Suprapubic skin (tissue), 4 donors: ENCODE measurements around the gene CLSTN2. TPM values are rescaled to one million over a fixed set of nuclear protein-coding genes. Genes with fewer than 3 reads are reported as not detected.

Source experiments
- DNase-seq, 2 donors: peaks; one replicate each; pipeline ENCODE4 v3.0.0-alpha.2; 2019; ENCODE audit warnings: low spot score in 2 of 2
- H3K27ac ChIP-seq: fragments of 200-600 bp; sonication (generic); one replicate; pipeline ENCODE4 v1.5.1; 2019
- H3K27me3 ChIP-seq: fragments of 200-600 bp; sonication (generic); one replicate; pipeline ENCODE4 v1.5.1; 2019
- H3K36me3 ChIP-seq: fragments of 200-600 bp; sonication (generic); one replicate; pipeline ENCODE4 v1.5.1; 2019
- H3K4me1 ChIP-seq: fragments of 200-600 bp; sonication (generic); one replicate; pipeline ENCODE4 v1.5.1; 2019
- H3K4me3 ChIP-seq: fragments of 200-600 bp; sonication (generic); one replicate; pipeline ENCODE4 v1.5.1; 2019; ENCODE audit warnings: mild to moderate bottlenecking
- H3K9me3 ChIP-seq: fragments of 200-600 bp; sonication (generic); one replicate; pipeline ENCODE4 v1.5.1; 2019
- CTCF ChIP-seq, 2 donors: fragments of 200-600 bp in 1 of 2; fragments of 450-650 bp in 1 of 2; sonication (generic) in 1 of 2; IDR thresholded peaks; one replicate each; pipeline ENCODE4 v1.5.1; 2016 to 2019; ENCODE audit warnings: antibody characterized with exemption in 2 of 2, mild to moderate bottlenecking in 1 of 2, moderate library complexity in 1 of 2
- EP300 ChIP-seq: sonication (generic); formaldehyde crosslinking; IDR thresholded peaks from one replicate; pipeline ENCODE4 v1.6.1; 2017; ENCODE audit warnings: antibody characterized with exemption
- POLR2A ChIP-seq, 2 donors: fragments of 450-650 bp; IDR thresholded peaks; one replicate each; pipeline ENCODE4 v1.6.1; 2017; ENCODE audit warnings: antibody characterized with exemption in 2 of 2, mild to moderate bottlenecking in 2 of 2, moderate library complexity in 2 of 2
- POLR2AphosphoS5 ChIP-seq, 3 donors: sonication (generic); formaldehyde crosslinking; IDR thresholded peaks; one replicate each; pipeline ENCODE4 v1.6.1; 2017; ENCODE audit warnings: antibody characterized with exemption in 3 of 3
- WGBS: methylation state at CpG from one replicate; pipeline ENCODE4 v1.1.5; 2018; 5-methylcytosine and 5-hydroxymethylcytosine counted together
- total RNA-seq, 4 donors: library from RNA; depleted of rRNA; stranded (reverse); fragments of >200 nt; gene quantifications; one replicate each; pipeline ENCODE4 v1.1.0, GENCODE V29; 2016

CLSTN2 gene
- total RNA-seq, 4 donors from 2014 or later = 4.3 to 14.1 (median 7.4) TPM

- Histone ChIP-seq H3K27ac (no peak overlapping the region), H3K27me3 (no peaks in the 10 kb centered on the region), H3K9me3 (no peaks in the 10 kb centered on the region), H3K4me3 (no peak overlapping the region), H3K4me1 (no peaks in the 10 kb centered on the region), H3K36me3 (no peaks in the 10 kb centered on the region)
- no peak for TF ChIP-seq CTCF (IDR thresholded peaks at IDR 0.05)
- no peak for TF ChIP-seq POLR2AphosphoS5 (IDR thresholded peaks at IDR 0.05)
- no peak for TF ChIP-seq POLR2A (IDR thresholded peaks at IDR 0.05)
- no peak for TF ChIP-seq EP300
- no peak for DNase-seq
- WGBS = 40% methylated on average over 1 of the region's 1 CpG
Observed at GRCh38 chr3:140584549-140584948, 649.6 kb downstream of the CLSTN2 start.

- H3K27ac ChIP-seq = no peak overlapping the region
- WGBS = 70% methylated on average over 4 of the region's 4 CpGs
- H3K36me3 ChIP-seq = no peaks in the 10 kb centered on the region
- no peaks in the 10 kb centered on the region for H3K27me3 ChIP-seq
- no peaks in the 10 kb centered on the region for H3K4me1 ChIP-seq
- no peaks in the 10 kb centered on the region for H3K9me3 ChIP-seq
- DNase-seq = no peak
- no peak overlapping the region for H3K4me3 ChIP-seq
- TF ChIP-seq EP300 (no peak), POLR2AphosphoS5 (IDR thresholded peaks at IDR 0.05) (no peak), CTCF (IDR thresholded peaks at IDR 0.05) (no peak), POLR2A (IDR thresholded peaks at IDR 0.05) (no peak)
Observed at GRCh38 chr3:140585828-140586227, 650.8 kb downstream of the CLSTN2 start.

- Histone ChIP-seq H3K9me3 (no peaks in the 10 kb centered on the region), H3K27me3 (no peaks in the 10 kb centered on the region), H3K27ac (no peak overlapping the region), H3K4me1 (no peaks in the 10 kb centered on the region), H3K36me3 (no peaks in the 10 kb centered on the region), H3K4me3 (no peak overlapping the region)
- WGBS = 69% methylated on average over 4 of the region's 4 CpGs
- TF ChIP-seq EP300 = no peak
- TF ChIP-seq POLR2AphosphoS5 (IDR thresholded peaks at IDR 0.05) = no peak
- no peak for TF ChIP-seq CTCF (IDR thresholded peaks at IDR 0.05)
- no peak for TF ChIP-seq POLR2A (IDR thresholded peaks at IDR 0.05)
- DNase-seq = no peak
Observed at GRCh38 chr3:140586311-140586710, 651.3 kb downstream of the CLSTN2 start.

- H3K27ac ChIP-seq = no peak overlapping the region
- H3K36me3 ChIP-seq = no peaks in the 10 kb centered on the region
- no peaks in the 10 kb centered on the region for H3K27me3 ChIP-seq
- TF ChIP-seq EP300 (no peak), POLR2A (IDR thresholded peaks at IDR 0.05) (no peak), CTCF (IDR thresholded peaks at IDR 0.05) (no peak), POLR2AphosphoS5 (IDR thresholded peaks at IDR 0.05) (no peak)
- no peaks in the 10 kb centered on the region for H3K9me3 ChIP-seq
- no peak overlapping the region for H3K4me3 ChIP-seq
- H3K4me1 ChIP-seq = no peaks in the 10 kb centered on the region
- DNase-seq = no peak
- WGBS = 58% methylated on average over 3 of the region's 3 CpGs
Observed at GRCh38 chr3:140588558-140588957, 653.6 kb downstream of the CLSTN2 start.

- H3K4me3 ChIP-seq = no peak overlapping the region
- H3K9me3 ChIP-seq = no peaks in the 10 kb centered on the region
- no peak for DNase-seq
- 84% methylated on average over 3 of the region's 3 CpGs for WGBS
- H3K36me3 ChIP-seq = no peaks in the 10 kb centered on the region
- TF ChIP-seq EP300 = no peak
- TF ChIP-seq CTCF (IDR thresholded peaks at IDR 0.05) = no peak
- no peak for TF ChIP-seq POLR2AphosphoS5 (IDR thresholded peaks at IDR 0.05)
- no peak overlapping the region for H3K27ac ChIP-seq
- no peaks in the 10 kb centered on the region for H3K27me3 ChIP-seq
- no peaks in the 10 kb centered on the region for H3K4me1 ChIP-seq
Observed at GRCh38 chr3:140593766-140594165, 658.8 kb downstream of the CLSTN2 start.
